Stimulated activated CD4-positive, alpha-beta T cell treated with anti-CD3 and anti-CD28 coated beads, Interleukin-4, amount 100 ng/mL, for 24 hours (primary cell): Measurements from ENCODE around the gene UNC13C.

Source experiments
- DNase-seq: peaks from one replicate; pipeline ENCODE4 v3.0.0-alpha.2; 2020

The UNC13C gene

GRCh38 chr15:54026891-54027290 is 48.6 kb downstream of the UNC13C start:
- DNase-seq: no peak

DNA sequence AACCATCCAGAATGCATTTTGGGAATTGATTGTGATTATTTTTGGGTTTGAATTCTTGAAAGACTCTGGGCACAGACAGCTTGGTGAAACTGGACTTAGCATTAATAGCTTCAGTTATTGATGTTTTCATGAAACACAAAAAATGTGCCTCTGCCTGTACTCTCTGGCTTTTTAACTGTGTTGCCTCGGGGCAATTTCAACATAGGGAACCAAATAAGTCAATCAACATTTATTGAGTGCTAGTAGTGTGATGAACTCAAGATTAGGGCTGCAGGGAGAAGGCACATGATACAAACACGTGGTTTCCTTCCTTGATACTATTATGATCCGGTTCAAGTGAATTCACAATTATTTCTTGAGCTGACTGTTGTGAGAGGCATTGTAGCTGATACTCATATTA is 50.8 kb downstream of the UNC13C start:
- no peak for DNase-seq

- DNase-seq: no peak
These were observed 53.8 kb downstream of the UNC13C start for GRCh38 chr15:54032066-54032465.

- no peak for DNase-seq
These were observed 55.2 kb downstream of the UNC13C start for GRCh38 chr15:54033356-54033860.

- no peak for DNase-seq
These were observed 55.7 kb downstream of the UNC13C start for GRCh38 chr15:54033869-54034458.

GRCh38 chr15:54035616-54036015 is 57.4 kb downstream of the UNC13C start:
- no peak for DNase-seq

- no peak for DNase-seq
These were observed 67.2 kb downstream of the UNC13C start for GRCh38 chr15:54045397-54045796.

- DNase-seq: no peak
These were observed 67.9 kb downstream of the UNC13C start for GRCh38 chr15:54046093-54046492.

DNA sequence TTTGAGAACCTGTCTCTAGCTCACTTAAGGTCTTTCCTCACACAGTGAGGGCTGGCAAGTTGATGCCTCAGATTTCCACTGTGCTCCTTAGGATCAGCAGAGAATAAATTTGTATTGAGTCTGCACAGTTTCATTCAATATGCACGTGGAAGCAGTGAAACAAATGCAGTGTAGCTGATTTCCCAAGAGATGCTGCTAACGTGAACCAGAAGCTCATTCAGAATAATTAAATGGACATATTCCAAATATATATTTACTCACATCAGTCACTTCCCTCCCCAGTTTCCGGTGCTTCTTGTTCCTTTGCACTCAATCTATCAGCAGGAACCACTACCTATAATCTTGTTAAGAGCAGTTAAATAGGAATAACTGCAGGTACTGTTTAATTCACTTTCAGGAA is 86.1 kb downstream of the UNC13C start:
- no peak for DNase-seq

GRCh38 chr15:54066403-54066802 is 88.2 kb downstream of the UNC13C start:
- DNase-seq: no peak

DNA sequence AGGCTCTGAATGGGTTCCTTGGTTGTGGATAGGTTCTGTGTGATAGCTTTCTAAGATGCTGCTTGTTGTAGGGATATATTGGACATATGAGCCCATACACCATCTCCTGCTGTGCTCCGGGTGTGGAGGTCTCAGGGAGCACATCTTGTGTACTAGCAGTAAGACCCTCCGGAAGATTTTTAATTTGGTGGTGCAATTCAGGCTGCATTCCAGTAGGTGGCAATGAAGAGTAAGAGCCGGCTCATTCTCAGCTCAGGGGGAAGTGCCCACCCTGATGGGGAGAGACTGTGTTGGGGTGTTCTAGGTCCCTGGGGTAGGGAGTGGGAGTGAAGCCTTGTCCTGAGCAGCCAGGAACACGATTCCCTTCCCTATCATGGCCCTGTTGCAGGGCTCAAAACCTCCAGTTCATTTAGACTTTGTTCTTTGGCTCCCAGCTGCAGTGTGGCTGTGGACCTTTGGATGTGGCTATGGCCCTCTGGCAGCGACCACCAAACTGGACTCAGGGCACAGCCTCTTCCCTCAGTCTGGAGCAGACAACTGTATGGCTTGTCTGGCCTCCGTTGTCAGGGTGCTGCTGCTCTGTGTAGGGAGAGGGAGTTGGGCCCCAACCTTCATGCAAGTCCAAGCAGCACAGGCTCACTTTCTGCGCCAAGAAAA is 104.7 kb downstream of the UNC13C start:
- peak; percentile 4 for DNase-seq

DNA sequence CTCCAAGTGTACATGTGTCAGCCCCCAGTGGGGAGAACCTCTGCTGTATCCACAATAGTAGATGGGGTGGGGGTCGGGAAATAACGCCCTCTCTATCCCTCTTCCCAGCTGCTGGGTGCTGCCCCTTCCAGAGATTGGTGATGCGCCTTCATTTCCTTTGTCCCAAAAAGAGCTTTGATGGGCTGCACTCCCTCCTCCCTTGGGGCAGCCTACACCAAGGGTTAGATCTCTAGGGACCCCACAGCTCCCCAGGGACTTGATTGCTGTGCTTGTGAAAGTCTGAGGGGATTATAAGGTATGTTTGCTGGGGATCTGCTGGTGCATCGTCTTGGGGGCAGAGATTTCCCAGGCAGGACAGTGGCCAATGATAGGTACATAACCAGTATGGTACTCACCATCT is 105.3 kb downstream of the UNC13C start:
- no peak for DNase-seq

DNA sequence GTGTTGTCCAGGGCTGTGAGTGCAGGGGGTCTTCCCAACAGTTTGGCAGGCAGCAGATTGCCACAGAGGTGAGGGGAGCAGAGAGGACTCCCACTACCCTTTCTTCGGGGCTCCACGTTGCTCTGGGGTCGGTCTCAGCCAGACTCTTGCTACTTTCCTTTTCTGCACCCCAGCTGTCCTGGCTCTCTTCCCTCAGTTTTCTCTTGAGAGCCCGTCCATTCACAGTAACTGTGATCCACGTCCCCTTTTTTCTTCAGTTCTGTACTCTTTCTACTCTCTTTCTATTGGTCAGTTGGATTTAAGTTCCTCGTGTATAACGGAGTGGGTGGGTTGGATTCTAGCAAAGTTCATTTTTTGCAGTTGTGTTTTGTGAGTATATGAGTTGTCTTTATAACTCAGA is 105.8 kb downstream of the UNC13C start:
- no peak for DNase-seq

DNA sequence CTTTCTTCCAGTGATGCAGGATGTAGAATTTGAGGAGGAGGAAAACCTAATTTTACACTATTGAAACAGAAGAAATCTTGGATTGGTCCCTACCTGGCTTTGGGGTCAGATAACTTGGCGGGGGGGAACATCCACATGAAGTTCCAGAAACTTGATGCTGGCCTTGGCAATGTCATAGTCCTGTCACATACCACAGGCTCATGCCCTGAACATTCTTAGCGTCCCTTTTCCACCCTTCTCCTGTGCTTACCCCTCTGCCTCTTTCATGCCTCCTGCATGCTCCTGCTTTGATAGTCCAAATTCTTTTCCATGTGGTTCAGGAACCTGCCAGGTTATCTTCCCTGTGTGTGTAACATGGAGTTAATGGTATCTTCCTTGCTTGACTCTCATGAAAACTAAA is 110.6 kb downstream of the UNC13C start:
- no peak for DNase-seq

GRCh38 chr15:54089776-54090175 is 111.5 kb downstream of the UNC13C start:
- no peak for DNase-seq

DNA sequence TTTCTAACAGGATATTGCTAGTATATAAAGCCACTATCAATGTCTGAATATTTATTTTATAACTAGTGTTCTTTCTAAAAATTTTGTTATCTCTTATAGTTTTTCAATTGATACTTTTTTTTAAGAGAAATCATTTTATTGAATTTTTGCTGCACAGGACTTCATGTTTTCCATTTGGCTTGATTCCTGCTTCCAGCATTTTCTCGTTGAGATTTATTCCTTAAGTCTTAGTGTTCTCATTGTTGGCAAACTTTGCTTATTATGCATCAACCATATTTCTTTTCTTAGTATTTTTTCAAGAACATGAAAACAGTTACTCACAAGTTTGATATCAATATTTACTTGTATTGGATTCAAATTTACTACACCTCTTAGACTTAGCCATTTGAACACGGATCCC is 113.4 kb downstream of the UNC13C start:
- DNase-seq: no peak

- DNase-seq: no peak
These were observed 116.4 kb downstream of the UNC13C start for GRCh38 chr15:54094661-54095060.

DNA sequence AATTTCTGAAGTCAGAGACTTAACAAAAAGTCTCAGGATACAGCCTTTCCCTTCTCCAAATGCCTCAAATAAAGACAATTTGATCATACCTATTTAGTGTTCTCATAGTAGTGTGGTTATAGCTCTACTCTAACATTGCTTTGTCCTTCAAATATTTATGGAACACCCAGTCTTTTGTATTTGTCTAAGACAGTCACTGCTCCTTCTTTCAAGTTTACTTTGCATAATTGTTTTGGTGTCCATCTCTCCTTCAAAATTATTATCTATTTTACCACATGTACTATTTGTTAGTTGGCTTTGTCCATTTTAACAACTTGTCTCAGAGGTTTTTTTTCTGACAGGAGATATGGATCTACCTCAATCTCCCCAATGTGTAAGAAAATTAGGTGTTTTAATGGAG is 118.8 kb downstream of the UNC13C start:
- DNase-seq: no peak

DNA sequence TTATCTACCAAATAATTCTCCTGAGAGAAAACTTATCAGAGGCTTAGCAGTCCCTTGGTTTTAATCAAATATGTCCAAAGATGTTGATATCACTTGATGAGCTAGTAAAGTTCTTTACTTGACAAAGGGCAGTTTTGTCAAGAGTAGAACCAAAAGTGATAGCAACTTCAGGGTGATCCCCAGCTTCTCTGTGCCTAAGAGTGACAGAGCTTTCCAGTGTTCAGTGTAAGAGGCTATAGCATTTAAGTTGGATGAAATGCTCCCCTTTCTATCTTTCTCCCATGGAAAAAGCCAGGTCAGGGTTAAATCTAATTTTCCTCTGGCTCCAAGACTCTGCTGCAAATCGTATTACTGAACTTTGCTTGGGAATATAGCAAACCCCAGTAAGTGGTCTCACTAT is 120.8 kb downstream of the UNC13C start:
- no peak for DNase-seq

GRCh38 chr15:54101664-54102270 is 123.5 kb downstream of the UNC13C start:
- no peak for DNase-seq

GRCh38 chr15:54102704-54103103 is 124.5 kb downstream of the UNC13C start:
- no peak for DNase-seq

GRCh38 chr15:54109014-54109413 is 130.8 kb downstream of the UNC13C start:
- no peak for DNase-seq

- DNase-seq: no peak
These were observed 140.8 kb downstream of the UNC13C start for GRCh38 chr15:54119051-54119450.

DNA sequence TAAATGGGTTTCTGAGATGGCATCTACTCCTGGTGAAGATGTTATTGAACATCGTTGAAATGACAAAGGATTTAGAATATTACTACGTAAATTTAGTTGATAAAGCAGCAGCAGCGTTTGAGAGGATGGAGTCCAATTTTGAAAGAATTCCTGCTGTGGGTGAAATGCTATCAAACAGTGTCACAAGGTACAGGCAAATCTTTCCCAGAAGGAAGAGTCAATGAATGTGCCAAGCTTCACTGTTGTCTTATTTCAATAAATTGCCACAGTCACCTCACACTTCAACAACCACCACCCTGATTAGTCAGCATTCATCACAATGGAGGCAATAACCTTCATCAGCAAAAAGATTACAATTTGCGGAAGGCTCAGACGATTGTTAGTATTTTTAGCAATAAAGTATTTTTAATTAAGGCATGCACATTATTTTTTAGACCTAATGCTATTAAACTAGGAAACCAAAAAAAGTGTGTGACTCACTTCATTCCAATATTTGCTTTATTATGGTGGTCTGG is 142.8 kb downstream of the UNC13C start:
- no peak for DNase-seq
